Right lobe of liver (tissue), 6 donors: ENCODE measurements around the gene GRPEL2. TPM values are rescaled to one million over a fixed set of nuclear protein-coding genes. Genes with fewer than 3 reads are reported as not detected.

Experiments
- ATAC-seq, 4 donors: fragments of 200-7000 bp; cut with Tn5 transposase; one replicate each; pipeline ENCODE4 v1.9.1; 2020; ENCODE audit warnings: mild to moderate bottlenecking in 4 of 4, moderate library complexity in 4 of 4
- DNase-seq, 3 donors: peaks; one replicate each; pipeline ENCODE4 v3.0.0-alpha.2; 2020
- H3K27ac ChIP-seq, 3 donors: fragments of 200-600 bp; one replicate each; pipeline ENCODE4 v1.8.0; 2022
- H3K27me3 ChIP-seq, 2 donors: fragments of 200-600 bp; one replicate each; pipeline ENCODE4 v1.8.0; 2022
- H3K36me3 ChIP-seq, 4 donors: fragments of 200-600 bp; sonication (generic) in 1 of 4; one replicate each; pipeline versions ENCODE4 v1.5.1 to v1.8.0; 2017 to 2022; ENCODE audit warnings: control low read depth in 1 of 4
- H3K4me1 ChIP-seq, 4 donors: fragments of 200-600 bp; sonication (generic) in 1 of 4; one replicate each; pipeline versions ENCODE4 v1.5.1 to v1.8.0; 2017 to 2022; ENCODE audit warnings: control low read depth in 1 of 4
- H3K4me3 ChIP-seq, 3 donors: fragments of 200-600 bp; one replicate each; pipeline ENCODE4 v1.8.0; 2022
- H3K9me3 ChIP-seq, 4 donors: fragments of 200-600 bp; sonication (generic) in 1 of 4; one replicate each; pipeline versions ENCODE4 v1.5.1 to v1.8.0; 2017 to 2022; ENCODE audit warnings: control low read depth in 1 of 4
- CTCF ChIP-seq, 4 donors: fragments of 200-600 bp in 3 of 4; fragments of 450-650 bp in 1 of 4; IDR thresholded peaks; one replicate each; pipeline versions ENCODE4 v1.5.1 to v1.8.0; 2016 to 2022; ENCODE audit warnings: antibody characterized with exemption in 4 of 4, mild to moderate bottlenecking in 2 of 4
- POLR2A ChIP-seq: fragments of 450-650 bp; IDR thresholded peaks from one replicate; pipeline ENCODE4 v1.6.1; 2017; ENCODE audit warnings: antibody characterized with exemption, mild to moderate bottlenecking
- WGBS: methylation state at CpG from one replicate; pipeline ENCODE4 v1.1.6; 2018; ENCODE audit warnings: low coverage, low lambda C conversion rate; ENCODE audit not compliant: insufficient coverage; ENCODE audit errors: missing lambda C conversion rate; 5-methylcytosine and 5-hydroxymethylcytosine counted together
- intact Hi-C, 2 donors: fragments of 100-400 bp; cut with DNase I; formaldehyde crosslinking; loops; one replicate each; pipeline versions ENCODE4 v1.11.2 to v1.14.1; 2022
- total RNA-seq, 6 experiments: library from RNA; depleted of rRNA in 2 of 6; stranded (reverse); fragments of >200 nt in 2 of 6; fragmentation: NEBNext Ultra II Directional in 3 of 6; extraction: Animal tissue kit (Norgen Biotek cat#: 25700) in 3 of 6; gene quantifications; one replicate each; pipeline versions ENCODE4 v1.1.0 to v1.2.4, GENCODE V29; 2016 to 2023
- donor health status: DM: no; HTN: yes; CAD: no.
- donor health status: DM: no; HTN: no; CAD: no.
- donor health status: DM: no; HTN: no; CAD: no.
- donor health status: DM: no; HTN: yes; CAD: no.
- donor health status: DM: no; HTN: yes; CAD: no.

The GRPEL2 gene
- total RNA-seq, 6 experiments from 2014 or later = 4.2 to 6.9 (median 5.9) TPM

GRCh38 chr5:149383399-149383798, 38.1 kb downstream of the GRPEL2 start:
- Histone ChIP-seq H3K27me3 (no peaks in the 10 kb centered on the region), H3K27ac (peak overlapping the region in 1 of 3 donors; percentile 14), H3K36me3 (no peaks in the 10 kb centered on the region), H3K9me3 (no peaks in the 10 kb centered on the region), H3K4me3 (no peak overlapping the region), H3K4me1 (no peaks in the 10 kb centered on the region)
- no peak for DNase-seq
- TF ChIP-seq POLR2A (no peak), CTCF (IDR thresholded peaks at IDR 0.05) (no peak)
- intact Hi-C loops = loop anchor here in 1 of 2 donors (5.0 kb wide), 2 partner anchors 39 to 184 kb away; no protein-coding TSS in a partner anchor
- 79% methylated on average over 4 of the region's 9 CpGs for WGBS
- ATAC-seq = peak in 2 of 4 donors; percentile 10 to 27

GRCh38 chr5:149386166-149386565, 40.9 kb downstream of the GRPEL2 start:
- TF ChIP-seq CTCF (IDR thresholded peaks at IDR 0.05) (no peak), POLR2A (no peak)
- intact Hi-C loops = no loop called here
- H3K4me3 ChIP-seq = no peak overlapping the region
- ATAC-seq = no peak
- no peaks in the 10 kb centered on the region for H3K27me3 ChIP-seq
- H3K27ac ChIP-seq = peak overlapping the region in 1 of 3 donors; percentile 13
- H3K4me1 ChIP-seq = no peaks in the 10 kb centered on the region
- DNase-seq = no peak
- 61% methylated on average over 4 of the region's 5 CpGs for WGBS
- H3K36me3 ChIP-seq = no peaks in the 10 kb centered on the region
- no peaks in the 10 kb centered on the region for H3K9me3 ChIP-seq

- ATAC-seq = peak in 2 of 4 donors; percentile 7 to 16
- Histone ChIP-seq H3K27ac (no peak overlapping the region), H3K27me3 (no peaks in the 10 kb centered on the region), H3K9me3 (no peaks in the 10 kb centered on the region), H3K4me3 (no peak overlapping the region), H3K4me1 (no peaks in the 10 kb centered on the region), H3K36me3 (no peaks in the 10 kb centered on the region)
- no peak for DNase-seq
- 70% methylated on average over 9 of the region's 9 CpGs for WGBS
- intact Hi-C loops = no loop called here
- no peak for TF ChIP-seq POLR2A
- no peak for TF ChIP-seq CTCF (IDR thresholded peaks at IDR 0.05)
Observed at GRCh38 chr5:149387081-149387631, 41.9 kb downstream of the GRPEL2 start.

GRCh38 chr5:149387982-149388381, 42.7 kb downstream of the GRPEL2 start:
- intact Hi-C loops = no loop called here
- TF ChIP-seq POLR2A (no peak), CTCF (IDR thresholded peaks at IDR 0.05) (no peak)

More at GRCh38 chr5:149387982-149388381, 42.7 kb downstream of the GRPEL2 start:
- Histone ChIP-seq H3K27me3 (no peaks in the 10 kb centered on the region), H3K4me1 (no peaks in the 10 kb centered on the region), H3K27ac (no peak overlapping the region), H3K36me3 (no peaks in the 10 kb centered on the region), H3K9me3 (no peaks in the 10 kb centered on the region), H3K4me3 (no peak overlapping the region)
- no peak for DNase-seq
- WGBS = 60% methylated on average over 1 of the region's 1 CpG
- peak in 2 of 4 donors; percentile 27 to 28 for ATAC-seq
